NCI-H2081 (cell line): ENCODE measurements around the gene DAPK1.

Experiments used
- DNase-seq, 2 experiments: peaks; one replicate each; lab custom pipeline; 2025; lab: John Stamatoyannopoulos, UW

Gene DAPK1

GRCh38 chr9:87643778-87644570 is 146.3 kb downstream of the DAPK1 start:
- no peak for DNase-seq

GRCh38 chr9:87644659-87645058 is 147.0 kb downstream of the DAPK1 start:
- DNase-seq, result no peak

GRCh38 chr9:87646546-87646945 is 148.9 kb downstream of the DAPK1 start:
- DNase-seq, result no peak

- DNase-seq, result no peak
Observed at GRCh38 chr9:87647114-87647513, 149.4 kb downstream of the DAPK1 start.

DNA sequence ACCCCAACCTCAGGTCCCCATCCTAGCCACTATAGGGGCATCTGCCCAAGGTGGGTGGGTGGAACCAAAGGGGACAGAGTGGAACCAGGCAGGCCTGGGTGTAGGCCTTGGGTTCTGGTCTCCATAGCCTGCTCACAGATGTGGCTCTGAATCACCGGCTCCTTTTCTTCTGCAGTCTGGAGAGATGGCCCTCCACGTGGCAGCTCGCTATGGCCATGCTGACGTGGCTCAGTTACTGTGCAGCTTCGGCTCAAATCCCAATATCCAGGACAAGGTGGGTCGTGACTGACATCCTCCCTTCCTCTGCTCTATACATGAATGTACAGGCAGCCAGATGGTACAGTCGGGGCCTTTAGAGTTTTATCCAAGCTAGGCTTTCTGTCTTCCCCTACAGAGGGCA is 150.9 kb downstream of the DAPK1 start:
- no peak for DNase-seq

- DNase-seq, result no peak
Observed at GRCh38 chr9:87650611-87651295, 153.1 kb downstream of the DAPK1 start.

DNA sequence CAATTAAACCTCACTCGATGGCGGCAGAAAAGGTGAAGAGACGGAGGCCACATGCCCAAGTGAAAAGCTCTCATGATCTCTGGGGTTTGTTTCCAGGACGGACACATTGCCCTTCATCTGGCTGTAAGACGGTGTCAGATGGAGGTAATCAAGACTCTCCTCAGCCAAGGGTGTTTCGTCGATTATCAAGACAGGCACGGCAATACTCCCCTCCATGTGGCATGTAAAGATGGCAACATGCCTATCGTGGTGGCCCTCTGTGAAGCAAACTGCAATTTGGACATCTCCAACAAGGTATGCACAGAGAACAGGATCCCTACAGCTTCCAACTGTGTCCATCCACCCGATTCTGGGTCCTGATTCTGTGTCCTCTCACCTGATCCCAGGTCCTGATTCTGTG is 153.8 kb downstream of the DAPK1 start:
- no peak for DNase-seq

- DNase-seq, result no peak
Observed at GRCh38 chr9:87653941-87654340, 156.3 kb downstream of the DAPK1 start.

- DNase-seq, result no peak
Observed at GRCh38 chr9:87655731-87656130, 158.1 kb downstream of the DAPK1 start.

DNA sequence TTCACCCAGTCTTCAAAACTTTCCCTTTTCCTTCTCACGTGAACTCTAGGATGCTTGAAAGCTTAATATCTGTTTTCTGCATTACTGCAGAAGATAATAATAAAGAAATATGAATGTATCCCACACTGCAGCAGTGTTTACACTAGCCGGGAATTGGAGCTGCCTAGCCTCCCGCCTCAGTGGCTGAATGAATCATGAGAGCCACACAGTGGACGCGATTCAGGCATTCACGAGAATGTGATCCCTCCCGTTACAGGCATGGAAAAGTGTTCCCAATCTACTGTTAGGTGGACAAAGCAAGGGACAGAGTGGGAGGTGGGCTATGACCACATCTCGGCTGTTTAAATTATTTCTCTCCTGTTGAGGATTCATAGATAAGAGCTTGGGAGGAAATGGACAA is 158.8 kb downstream of the DAPK1 start:
- no peak for DNase-seq

DNA sequence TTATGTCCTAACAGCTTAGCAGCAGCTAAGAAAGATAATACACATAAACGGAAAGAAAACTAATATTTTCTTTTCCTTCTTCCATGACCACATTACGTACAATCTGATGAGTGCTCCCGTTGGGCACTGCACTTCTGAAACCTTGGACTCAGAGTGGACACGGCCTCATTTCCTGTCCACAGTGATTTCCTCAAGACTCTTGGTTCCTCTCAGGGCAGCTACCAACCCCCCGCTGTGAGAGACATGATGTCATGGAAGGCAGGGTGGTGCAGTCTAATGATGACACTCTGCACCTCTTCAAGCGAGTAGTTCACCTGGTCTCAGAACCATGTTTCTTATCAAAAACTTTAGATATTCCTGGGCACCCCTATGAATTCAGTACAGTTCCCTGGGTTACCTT is 159.5 kb downstream of the DAPK1 start:
- DNase-seq, result no peak

DNA sequence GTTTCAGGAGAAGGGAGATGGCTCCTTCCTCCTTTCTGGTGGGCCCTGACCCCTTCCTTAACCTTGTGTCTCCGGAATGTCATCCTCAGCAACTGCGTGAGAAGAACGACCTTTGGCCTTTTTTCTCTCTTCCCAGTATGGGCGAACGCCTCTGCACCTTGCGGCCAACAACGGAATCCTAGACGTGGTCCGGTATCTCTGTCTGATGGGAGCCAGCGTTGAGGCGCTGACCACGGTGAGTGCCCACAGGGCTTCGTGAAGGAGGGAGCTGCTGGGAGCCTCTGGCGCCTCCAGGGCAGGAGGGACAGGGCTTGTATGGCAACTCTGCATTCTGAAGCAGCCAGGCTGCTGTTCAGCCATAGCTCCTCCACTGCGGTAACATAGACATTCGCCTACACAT is 160.2 kb downstream of the DAPK1 start:
- no peak for DNase-seq

DNA sequence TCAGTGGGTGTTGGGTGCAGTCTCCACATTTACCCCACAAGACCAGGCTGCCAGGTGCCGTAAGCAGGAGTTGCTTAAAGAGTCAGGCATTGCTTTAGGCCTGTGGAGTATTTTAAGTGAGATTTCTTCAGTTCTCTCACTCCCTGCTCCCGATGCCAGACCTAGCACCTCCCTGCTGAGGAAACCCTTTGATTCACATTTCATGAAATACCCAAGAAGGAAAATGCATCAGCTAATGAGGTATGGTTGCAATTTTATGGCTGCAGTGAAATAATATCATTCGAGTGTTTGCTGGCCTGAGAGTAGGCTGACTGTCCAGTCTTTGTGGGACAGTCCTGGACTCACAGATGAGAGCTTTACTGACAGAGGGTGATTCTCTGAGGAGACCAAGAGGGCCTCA is 160.8 kb downstream of the DAPK1 start:
- DNase-seq, result no peak

DNA sequence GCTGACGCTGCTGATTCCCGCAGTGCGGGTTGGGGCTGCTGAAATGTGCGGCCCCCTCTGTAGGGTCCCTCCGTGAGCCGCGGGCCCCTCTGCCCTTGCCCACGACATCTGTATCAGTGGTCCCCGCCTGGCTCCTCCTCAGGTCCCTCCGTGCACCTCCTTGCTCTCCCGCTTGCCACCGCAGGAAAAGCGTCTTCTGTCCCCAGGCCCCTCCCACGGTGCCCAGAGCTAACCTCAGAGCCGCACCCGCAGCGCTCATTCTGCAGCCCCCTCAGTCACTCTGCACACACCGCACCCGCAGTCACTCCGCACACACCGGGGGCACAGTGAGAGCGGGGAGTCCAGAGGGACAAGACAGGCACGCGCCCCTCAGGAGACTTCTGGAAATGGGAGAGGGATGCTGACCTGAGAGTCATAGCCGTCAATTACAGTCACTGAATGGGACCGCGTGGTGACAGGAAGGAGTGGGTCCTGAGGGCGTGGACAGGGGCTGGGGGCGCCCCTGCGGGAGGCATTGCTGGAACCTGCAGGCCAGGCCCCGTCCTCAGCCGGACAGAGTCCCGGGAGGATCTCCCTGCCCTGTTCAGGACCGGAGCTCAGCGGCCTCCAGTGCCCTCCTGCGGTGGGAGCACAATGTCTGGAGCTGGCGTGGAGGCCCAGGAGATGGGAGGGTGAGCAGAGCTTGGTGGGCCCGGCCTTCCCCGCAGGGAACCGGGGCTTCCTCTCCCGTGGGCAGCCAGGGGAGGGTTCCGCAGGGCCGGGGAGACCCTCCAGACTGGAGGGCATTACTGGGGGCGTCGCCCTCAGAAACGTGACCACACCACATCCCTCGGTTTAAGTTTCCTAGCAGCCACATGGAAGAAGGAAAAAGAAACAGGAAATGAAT is 162.1 kb downstream of the DAPK1 start:
- DNase-seq, result no peak

- no peak for DNase-seq
Observed at GRCh38 chr9:87661241-87661640, 163.6 kb downstream of the DAPK1 start.

DNA sequence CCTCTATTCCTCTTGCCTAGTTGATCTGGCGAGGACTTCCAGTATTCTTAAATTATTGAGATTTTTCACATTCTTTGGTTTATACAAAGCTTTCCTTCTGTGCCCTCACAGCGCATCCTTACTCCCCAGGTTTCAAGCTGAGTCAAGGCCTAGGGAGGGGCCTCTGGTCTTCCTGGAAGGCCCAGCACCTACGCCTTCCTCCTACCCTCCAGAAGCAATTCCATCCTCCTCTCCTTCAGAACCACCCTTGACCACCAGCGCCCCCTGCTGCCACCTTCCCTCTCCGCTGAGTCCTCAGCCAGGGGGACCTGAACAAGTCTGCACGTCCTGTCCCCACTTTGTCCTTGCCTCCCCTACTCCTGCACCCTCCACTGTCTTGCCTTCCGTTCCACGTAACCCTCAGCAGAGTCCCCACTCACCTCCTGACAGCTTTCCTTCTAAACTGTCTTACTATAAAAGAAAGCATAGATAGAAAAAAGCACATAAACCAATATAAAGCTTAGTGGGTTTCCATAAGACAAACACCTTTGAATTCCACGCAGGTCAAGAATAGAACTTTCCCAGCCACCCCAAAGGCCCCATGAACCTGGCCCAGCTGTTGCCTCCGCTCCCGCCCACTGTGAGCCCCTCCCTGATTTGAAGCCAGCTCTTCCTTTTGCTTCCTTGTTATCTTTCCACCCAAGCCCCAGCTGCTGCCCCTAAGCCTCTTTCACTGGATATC is 165.3 kb downstream of the DAPK1 start:
- DNase-seq, result peak; percentile 53 to 65

DNA sequence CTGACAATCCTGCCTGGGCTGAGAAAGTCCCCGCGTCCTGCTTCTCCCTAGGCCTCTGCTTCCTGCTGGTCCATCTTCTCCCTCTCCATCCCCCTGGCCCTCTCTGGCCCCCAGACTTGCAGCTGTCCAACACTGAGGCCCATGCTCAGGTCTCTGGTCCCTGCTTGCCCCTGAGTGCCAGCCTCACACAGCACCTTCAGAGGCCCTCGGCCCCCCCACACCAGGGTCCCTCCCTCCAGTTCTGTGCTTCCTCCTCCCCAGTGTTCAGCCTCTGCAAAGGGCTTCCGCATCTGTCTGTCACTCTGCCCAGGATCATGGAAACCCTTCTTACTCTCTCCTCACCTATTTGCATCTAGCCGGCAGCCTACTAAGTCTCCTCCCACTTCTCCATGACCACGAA is 165.9 kb downstream of the DAPK1 start:
- DNase-seq, result no peak

DNA sequence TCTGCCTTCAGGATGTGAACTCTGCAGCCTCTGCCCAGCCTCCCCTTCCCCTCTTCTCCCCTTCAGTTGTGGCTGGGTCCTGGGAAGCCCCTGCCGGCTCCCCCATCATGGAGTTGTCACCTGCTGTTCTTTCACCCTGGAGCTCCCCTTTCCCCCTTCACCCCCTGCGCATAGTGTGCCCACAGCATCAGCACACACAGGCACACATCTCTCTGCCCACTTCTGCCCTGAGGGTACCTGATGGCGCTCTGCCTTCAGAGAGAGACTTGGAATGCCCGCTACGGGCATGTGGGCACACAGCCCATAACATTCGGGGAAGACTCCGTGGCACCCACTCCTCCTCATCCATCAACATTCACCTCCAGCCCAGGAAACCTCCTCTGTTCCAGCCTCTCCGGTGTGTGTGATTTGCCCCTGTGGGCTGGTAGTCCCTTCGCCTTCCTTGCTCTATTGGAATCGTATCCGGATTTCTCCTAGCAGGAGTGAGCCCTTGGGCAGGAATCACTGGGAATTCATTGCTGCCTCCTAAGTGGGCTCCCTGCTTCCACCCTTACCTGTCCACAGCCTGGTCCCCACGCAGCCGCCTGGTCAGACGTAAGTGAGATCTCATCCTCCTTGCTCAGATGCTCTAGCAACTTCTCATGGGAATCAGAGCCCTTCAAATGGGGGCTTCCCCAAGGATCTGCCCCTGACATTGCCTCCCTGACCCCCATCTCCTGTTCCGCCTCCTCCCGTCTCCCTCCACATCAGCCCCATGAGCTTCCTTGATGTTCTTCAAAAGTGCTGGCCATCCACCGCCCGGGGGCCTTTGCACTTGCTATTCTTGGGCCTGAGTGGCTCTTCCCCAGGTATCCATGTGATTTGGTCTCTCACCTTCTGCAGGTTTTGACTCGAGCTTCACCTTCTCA is 166.7 kb downstream of the DAPK1 start:
- DNase-seq, result no peak

- DNase-seq, result no peak
Observed at GRCh38 chr9:87665505-87665904, 167.8 kb downstream of the DAPK1 start.

- DNase-seq, result no peak
Observed at GRCh38 chr9:87667164-87667738, 169.6 kb downstream of the DAPK1 start.

- DNase-seq, result no peak
Observed at GRCh38 chr9:87668222-87668621, 170.6 kb downstream of the DAPK1 start.
